RWPE1 (cell line): Measurements from ENCODE around the gene CCDC91.

ENCODE experiments used
- CTCF ChIA-PET: fragments of 350-600 bp; sonication (Branson Sonifier 250); formaldehyde crosslinking; extraction: SDS; loops from one replicate; lab custom pipeline; 2021; lab: Yijun Ruan, JAX
- POLR2A ChIA-PET: fragments of 400-600 bp; formaldehyde crosslinking; extraction: SDS; loops from one replicate; lab custom pipeline; 2020; ENCODE audit warnings: antibody characterized with exemption; ENCODE audit not compliant: low non-redundant PET; lab: Yijun Ruan, JAX
- DNase-seq: peaks from one replicate; pipeline ENCODE4 v3.0.0; 2012; ENCODE audit warnings: low spot score
- H3K27ac ChIP-seq: fragments of 450-650 bp; 2 replicates; pipeline ENCODE4 v1.5.1; 2017
- TF ChIP-seq, protein P1 (sequence below): fragments of 450-650 bp; conservative IDR thresholded peaks from 2 replicates; pipeline ENCODE4 v1.5.1; 2017; ENCODE audit warnings: low read depth, mild to moderate bottlenecking

The CCDC91 gene

DNA sequence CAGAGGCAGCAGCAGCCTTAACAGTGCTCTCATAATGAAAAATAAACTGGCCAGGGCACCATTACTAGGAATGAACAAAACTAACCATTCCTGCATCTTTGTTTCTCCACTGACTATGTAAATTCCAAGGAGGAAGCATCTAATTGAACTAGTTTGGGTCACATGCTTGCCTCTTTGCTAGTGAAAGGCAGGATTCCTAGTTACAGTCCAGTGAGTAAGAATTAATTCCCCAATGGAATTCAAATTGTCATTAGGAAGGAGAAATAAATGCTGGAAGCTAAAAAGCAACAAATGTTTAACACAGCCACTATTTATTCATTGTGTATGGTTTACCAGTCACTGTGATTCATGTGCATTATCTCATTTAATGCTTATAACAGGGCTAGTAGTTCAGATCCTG, 316.0 kb downstream of the CCDC91 start:
- CTCF ChIA-PET = no interaction called here
- TF ChIP-seq, protein P1, sequence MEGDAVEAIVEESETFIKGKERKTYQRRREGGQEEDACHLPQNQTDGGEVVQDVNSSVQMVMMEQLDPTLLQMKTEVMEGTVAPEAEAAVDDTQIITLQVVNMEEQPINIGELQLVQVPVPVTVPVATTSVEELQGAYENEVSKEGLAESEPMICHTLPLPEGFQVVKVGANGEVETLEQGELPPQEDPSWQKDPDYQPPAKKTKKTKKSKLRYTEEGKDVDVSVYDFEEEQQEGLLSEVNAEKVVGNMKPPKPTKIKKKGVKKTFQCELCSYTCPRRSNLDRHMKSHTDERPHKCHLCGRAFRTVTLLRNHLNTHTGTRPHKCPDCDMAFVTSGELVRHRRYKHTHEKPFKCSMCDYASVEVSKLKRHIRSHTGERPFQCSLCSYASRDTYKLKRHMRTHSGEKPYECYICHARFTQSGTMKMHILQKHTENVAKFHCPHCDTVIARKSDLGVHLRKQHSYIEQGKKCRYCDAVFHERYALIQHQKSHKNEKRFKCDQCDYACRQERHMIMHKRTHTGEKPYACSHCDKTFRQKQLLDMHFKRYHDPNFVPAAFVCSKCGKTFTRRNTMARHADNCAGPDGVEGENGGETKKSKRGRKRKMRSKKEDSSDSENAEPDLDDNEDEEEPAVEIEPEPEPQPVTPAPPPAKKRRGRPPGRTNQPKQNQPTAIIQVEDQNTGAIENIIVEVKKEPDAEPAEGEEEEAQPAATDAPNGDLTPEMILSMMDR = no peak
- POLR2A ChIA-PET = no interaction called here
- H3K27ac ChIP-seq = no peak overlapping the region
- no peak for DNase-seq

DNA sequence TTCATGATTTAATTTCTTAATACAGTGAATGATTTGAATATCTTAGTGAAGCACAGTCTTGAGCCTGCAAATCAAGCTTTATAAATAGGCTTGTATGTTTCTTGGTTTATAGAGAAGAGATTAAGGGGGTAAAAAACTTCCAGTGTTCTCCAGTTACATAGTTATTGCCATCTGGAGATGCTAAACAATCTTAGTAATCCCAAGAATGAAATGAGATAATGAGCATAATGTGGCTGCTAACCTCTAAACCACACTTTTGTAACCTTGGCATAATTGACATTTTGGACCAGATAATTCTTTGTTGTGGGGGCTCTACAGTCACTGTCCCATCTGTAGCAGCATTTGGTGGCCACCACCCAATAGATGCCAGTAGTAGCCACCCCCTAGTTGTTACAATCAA, 316.8 kb downstream of the CCDC91 start:
- H3K27ac ChIP-seq = no peak overlapping the region
- TF ChIP-seq, protein P1 = no peak
- no peak for DNase-seq
- ChIA-PET CTCF (no interaction called here), POLR2A (no interaction called here)

DNA sequence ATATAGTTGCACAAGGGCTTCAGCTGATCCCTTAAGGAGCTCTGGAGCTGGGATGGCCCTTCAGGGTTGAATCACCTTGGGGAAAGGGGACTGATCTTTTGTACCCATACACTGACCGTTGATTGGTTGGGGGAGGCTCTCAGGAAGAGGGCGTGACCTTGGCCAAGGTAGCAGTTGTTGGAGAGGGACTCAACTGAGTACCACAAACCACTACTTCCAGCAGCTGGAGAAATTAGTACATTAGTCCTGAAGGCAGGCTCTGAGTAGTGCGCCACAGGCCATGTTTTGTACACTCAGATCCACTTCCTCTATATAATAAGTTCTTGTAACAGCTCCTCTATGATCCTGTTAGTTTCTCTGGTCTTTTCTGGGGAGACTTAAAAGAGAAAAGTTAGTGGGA, 317.6 kb downstream of the CCDC91 start:
- CTCF ChIA-PET = interaction anchor here (1.2 kb wide), 1 partner anchor 21 kb away, joined by 3 read pairs; no protein-coding TSS in a partner anchor
- TF ChIP-seq, protein P1 = no peak
- POLR2A ChIA-PET = no interaction called here
- no peak for DNase-seq
- H3K27ac ChIP-seq = no peak overlapping the region

DNA sequence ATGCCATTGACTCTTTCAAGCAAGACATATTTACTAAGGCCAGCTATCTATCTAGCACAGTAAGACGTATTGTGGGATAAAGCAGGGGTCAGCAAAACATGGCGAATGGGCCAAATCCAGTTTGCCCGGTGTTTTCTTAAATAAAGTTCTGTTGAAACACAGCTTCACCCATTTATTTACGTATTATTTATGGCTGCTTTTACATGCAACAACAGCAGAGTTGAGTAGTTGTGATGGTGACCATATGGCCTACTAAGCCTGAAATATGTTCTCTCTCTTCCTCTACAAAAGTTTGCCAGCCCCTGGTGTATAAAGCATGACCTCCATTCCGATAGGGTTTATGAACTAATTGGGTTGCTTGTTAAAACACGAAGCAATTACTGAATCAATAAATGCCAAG, 322.1 kb downstream of the CCDC91 start:
- DNase-seq = no peak
- TF ChIP-seq, protein P1 = no peak
- H3K27ac ChIP-seq = no peak overlapping the region
- ChIA-PET POLR2A (no interaction called here), CTCF (interaction anchor here (0.6 to 1.0 kb wide), 2 partner anchors 28 to 44 kb away, joined by 3 to 4 read pairs; no protein-coding TSS in a partner anchor)

DNA sequence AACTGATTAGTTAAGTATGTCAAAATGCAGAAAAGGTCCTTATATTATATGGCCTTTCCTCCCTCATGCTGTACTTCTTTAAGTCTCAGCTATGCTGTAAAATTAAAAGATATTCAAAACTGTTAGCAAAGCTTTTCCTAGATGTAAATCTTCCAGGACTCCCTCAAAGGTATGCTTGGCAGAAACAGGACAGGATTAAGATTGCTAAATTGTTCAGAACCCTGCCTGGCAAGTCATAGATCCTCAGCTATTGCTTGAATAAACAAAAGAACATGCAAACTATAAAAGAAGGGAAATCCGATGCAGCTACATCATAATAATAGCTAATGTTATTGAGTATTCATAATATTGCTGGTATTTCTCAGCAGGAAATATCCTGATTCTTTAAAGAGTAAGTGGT, 322.6 kb downstream of the CCDC91 start:
- H3K27ac ChIP-seq = no peak overlapping the region
- CTCF ChIA-PET = interaction anchor here (1.0 kb wide), 1 partner anchor 28 kb away, joined by 4 read pairs; no protein-coding TSS in a partner anchor
- POLR2A ChIA-PET = no interaction called here
- TF ChIP-seq, protein P1 = no peak
- no peak for DNase-seq

DNA sequence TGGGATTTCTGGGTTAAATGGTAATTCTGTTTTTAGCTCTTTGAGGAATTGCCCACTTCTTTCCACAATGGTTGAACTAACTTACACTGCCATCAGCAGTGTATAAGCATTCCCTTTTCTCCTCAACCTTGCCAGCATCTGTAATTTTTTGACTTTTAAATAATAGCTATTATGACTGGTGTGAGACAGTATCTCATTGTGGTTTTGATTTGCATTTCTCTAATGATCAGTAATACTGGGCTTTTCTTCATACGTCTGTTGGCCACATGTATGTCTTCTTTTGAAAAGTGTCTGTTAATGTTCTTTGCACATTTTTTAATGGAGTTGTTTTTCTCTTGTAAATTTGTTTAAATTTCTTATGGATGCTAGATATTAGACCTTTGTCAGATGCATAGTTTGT, 323.7 kb downstream of the CCDC91 start:
- no peak overlapping the region for H3K27ac ChIP-seq
- ChIA-PET POLR2A (no interaction called here), CTCF (no interaction called here)
- DNase-seq = no peak
- TF ChIP-seq, protein P1 = no peak
